GM12875 (cell line): ENCODE results near the gene CHPF2.

Experiments
- H3K4me3 ChIP-seq: one replicate; pipeline ENCODE4 v1.5.1; 2011; ENCODE audit warnings: low read depth, low read length, control low read depth
- CTCF ChIP-seq: IDR thresholded peaks from 2 replicates; pipeline ENCODE4 v1.5.1; 2011; ENCODE audit warnings: low read depth, mild to moderate bottlenecking, control low read depth, inconsistent platforms, low read length, moderate library complexity, borderline replicate concordance; ENCODE audit not compliant: insufficient read depth

Gene CHPF2

DNA sequence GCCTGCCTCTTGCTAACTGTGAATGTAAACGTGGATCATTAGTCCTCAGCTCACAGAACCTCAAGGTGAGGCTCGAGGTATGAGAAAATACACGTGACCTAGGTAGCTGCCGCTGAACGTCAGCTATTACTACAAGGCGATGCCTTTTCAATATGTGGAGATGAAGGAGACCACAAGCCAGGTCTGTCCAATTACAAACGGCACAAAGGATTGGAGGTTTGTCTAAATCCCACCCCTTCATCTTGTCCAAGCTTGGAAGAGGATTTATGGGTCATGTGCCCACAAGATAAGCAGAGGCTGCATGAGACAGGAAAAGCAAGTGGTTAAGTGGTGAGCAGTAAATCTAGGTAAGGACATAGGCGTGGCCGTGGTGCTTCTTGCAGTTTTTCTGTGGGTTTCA, 25.4 kb upstream of the CHPF2 start:
- no peak overlapping the region for H3K4me3 ChIP-seq
- TF ChIP-seq CTCF: no peak

- no peak overlapping the region for H3K4me3 ChIP-seq
- TF ChIP-seq CTCF: no peak
These were observed 25.0 kb upstream of the CHPF2 start for GRCh38 chr7:151207315-151207714.

DNA sequence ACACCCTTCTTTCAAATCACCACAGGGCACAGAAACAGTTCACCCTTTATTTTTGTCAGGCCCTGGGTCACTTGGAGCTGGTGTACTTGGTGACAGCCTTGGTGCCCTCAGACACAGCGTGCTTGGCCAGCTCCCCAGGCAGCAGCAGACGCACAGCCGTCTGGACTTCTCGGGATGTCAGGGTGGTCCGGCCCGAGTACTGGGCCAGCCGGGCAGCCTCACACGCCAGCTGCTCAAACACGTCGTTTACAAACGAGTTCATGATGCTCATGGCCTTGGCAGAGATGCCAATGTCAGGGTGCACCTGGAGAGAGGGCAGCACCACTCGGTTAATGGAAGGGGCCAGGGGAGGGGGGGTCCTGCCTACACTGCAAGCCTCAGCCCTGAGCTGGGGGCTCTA, 24.5 kb upstream of the CHPF2 start:
- no peak overlapping the region for H3K4me3 ChIP-seq
- no peak for TF ChIP-seq CTCF

DNA sequence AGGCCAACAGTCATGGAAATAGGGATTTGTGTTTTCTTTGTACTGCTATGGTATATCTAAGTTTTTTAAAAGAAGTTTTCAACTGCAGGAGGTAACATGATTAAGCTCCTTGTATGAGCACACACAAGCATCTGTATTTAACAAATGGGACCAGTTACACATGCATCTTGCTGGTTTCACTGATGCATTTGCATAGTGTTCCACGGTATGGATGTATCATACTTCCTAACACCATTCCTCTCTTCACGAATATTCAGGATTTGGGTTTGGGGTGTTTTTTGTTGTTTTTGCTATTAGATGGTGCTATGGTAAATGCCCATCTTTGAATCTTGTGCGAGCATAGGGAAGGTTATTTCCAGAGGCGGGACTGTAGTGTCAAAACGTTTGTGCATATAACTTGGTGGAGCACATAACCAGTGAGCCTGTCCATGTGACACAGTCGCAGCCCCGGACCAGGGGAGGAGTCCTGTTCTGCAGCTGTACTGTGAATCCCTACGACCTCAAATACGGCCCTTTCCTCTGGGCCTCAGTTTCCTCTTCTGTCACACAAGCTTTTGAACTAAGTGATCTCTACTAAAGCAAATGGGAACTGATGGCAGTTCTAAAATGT, 23.9 kb upstream of the CHPF2 start:
- no peak for TF ChIP-seq CTCF
- H3K4me3 ChIP-seq: no peak overlapping the region

DNA sequence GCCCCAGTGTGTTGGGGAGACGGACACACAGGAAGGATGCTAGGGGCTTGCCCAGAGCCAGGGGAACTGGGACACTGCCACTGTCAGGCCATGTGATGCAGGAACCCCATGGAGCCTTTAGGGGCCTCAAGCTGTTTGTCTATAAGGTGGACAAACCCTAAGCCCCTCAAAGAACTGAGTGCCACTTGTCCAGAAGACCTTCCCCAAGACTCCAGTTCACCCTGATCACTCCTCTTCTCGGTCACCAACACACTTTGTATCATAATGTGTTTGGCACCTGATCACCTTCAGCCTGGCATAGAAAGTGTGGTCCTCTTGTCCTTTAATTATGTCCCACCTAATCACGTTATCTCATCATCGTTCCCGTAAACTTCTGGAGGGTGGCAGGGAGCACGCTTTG, 22.7 kb upstream of the CHPF2 start:
- TF ChIP-seq CTCF: no peak
- H3K4me3 ChIP-seq: no peak overlapping the region

- no peak for TF ChIP-seq CTCF
- no peak within 1 kb of the TSS for H3K4me3 ChIP-seq
These were observed 22.0 kb upstream of the CHPF2 start, which contains the start of gene H2BK1 for GRCh38 chr7:151210087-151210854. Gene H2BK1 (minus strand): TSS chr7:151210488. CDS start chr7:151210318, 170 bp downstream.
